ENCODE results near the gene ST3GAL2. TPM values are rescaled to one million over a fixed set of nuclear protein-coding genes. Genes with fewer than 3 reads are reported as not detected.
"Not testable (repeated sequence)": the region's sequence is repeated elsewhere in the genome, so short reads cannot be mapped to it uniquely, and the experiment has no call there.

The ST3GAL2 gene
- total RNA-seq, 1 donor from 2014 or later: 67.6 TPM

DNA sequence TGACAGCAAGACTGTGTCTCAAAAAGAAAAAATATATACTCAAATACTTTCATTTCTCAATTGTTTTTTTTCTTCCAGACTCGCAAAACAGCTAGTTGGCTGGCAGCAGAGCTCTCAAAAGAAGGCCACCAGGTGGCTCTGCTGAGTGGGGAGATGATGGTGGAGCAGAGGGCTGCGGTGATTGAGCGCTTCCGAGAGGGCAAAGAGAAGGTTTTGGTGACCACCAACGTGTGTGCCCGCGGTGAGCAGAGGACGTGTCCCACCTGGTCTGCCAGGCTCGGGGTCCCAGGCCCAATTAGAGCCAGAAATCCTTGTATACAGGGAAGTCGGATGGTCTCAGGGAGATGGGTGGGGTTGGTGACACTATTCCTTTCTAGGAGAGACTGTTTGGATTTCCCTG lies 68.8 kb downstream of the ST3GAL2 start:
- peak overlapping the region; percentile 75 for H3K27ac Mint-ChIP-seq (ENCODE audit: unreplicated experiment)
- TF ChIP-seq, protein P1, sequence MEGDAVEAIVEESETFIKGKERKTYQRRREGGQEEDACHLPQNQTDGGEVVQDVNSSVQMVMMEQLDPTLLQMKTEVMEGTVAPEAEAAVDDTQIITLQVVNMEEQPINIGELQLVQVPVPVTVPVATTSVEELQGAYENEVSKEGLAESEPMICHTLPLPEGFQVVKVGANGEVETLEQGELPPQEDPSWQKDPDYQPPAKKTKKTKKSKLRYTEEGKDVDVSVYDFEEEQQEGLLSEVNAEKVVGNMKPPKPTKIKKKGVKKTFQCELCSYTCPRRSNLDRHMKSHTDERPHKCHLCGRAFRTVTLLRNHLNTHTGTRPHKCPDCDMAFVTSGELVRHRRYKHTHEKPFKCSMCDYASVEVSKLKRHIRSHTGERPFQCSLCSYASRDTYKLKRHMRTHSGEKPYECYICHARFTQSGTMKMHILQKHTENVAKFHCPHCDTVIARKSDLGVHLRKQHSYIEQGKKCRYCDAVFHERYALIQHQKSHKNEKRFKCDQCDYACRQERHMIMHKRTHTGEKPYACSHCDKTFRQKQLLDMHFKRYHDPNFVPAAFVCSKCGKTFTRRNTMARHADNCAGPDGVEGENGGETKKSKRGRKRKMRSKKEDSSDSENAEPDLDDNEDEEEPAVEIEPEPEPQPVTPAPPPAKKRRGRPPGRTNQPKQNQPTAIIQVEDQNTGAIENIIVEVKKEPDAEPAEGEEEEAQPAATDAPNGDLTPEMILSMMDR (IDR thresholded peaks at IDR 0.05): peak; percentile 81
- not testable (repeated sequence) for H3K4me3 Mint-ChIP-seq (ENCODE audit: unreplicated experiment)

GRCh38 chr16:70364399-70364798 lies 74.5 kb downstream of the ST3GAL2 start:
- no peaks in the 10 kb centered on the region for H3K9me3 Mint-ChIP-seq (ENCODE audit: unreplicated experiment)
- TF ChIP-seq, protein P1 (IDR thresholded peaks at IDR 0.05): no peak
- peaks cover 38% of the 10 kb centered on the region for H3K36me3 Mint-ChIP-seq (ENCODE audit: unreplicated experiment)
- H3K4me3 Mint-ChIP-seq (ENCODE audit: unreplicated experiment): no peak overlapping the region
- no peaks in the 10 kb centered on the region for H3K27me3 Mint-ChIP-seq (ENCODE audit: unreplicated experiment)
- no peaks in the 10 kb centered on the region for H3K4me1 Mint-ChIP-seq (ENCODE audit: unreplicated experiment)
- no peak overlapping the region for H3K27ac Mint-ChIP-seq (ENCODE audit: unreplicated experiment)
- no peak for DNase-seq (ENCODE audit: extremely low spot score, unreplicated experiment)

More for the DNA sequence above, 68.8 kb downstream of the ST3GAL2 start:
- peaks cover 40% of the 10 kb centered on the region for H3K36me3 Mint-ChIP-seq (ENCODE audit: unreplicated experiment)
- H3K4me1 Mint-ChIP-seq (ENCODE audit: unreplicated experiment); DNase-seq (ENCODE audit: extremely low spot score, unreplicated experiment); H3K27me3 Mint-ChIP-seq (ENCODE audit: unreplicated experiment); H3K9me3 Mint-ChIP-seq (ENCODE audit: unreplicated experiment): not testable (repeated sequence)

- DNase-seq (ENCODE audit: extremely low spot score, unreplicated experiment): no peak
- Mint-ChIP-seq H3K4me1 (ENCODE audit: unreplicated experiment) (no peaks in the 10 kb centered on the region), H3K4me3 (ENCODE audit: unreplicated experiment) (no peak overlapping the region), H3K36me3 (ENCODE audit: unreplicated experiment) (peaks cover 35% of the 10 kb centered on the region), H3K9me3 (ENCODE audit: unreplicated experiment) (no peaks in the 10 kb centered on the region), H3K27me3 (ENCODE audit: unreplicated experiment) (no peaks in the 10 kb centered on the region), H3K27ac (ENCODE audit: unreplicated experiment) (no peak overlapping the region)
- TF ChIP-seq, protein P1 (IDR thresholded peaks at IDR 0.05): no peak
These were observed 79.3 kb downstream of the ST3GAL2 start for GRCh38 chr16:70359552-70359951.

- H3K36me3 Mint-ChIP-seq (ENCODE audit: unreplicated experiment): peaks cover 12% of the 10 kb centered on the region
- no peak overlapping the region for H3K4me3 Mint-ChIP-seq (ENCODE audit: unreplicated experiment)
- no peaks in the 10 kb centered on the region for H3K9me3 Mint-ChIP-seq (ENCODE audit: unreplicated experiment)
These were observed 89.1 kb downstream of the ST3GAL2 start for GRCh38 chr16:70349783-70350182.

DNA sequence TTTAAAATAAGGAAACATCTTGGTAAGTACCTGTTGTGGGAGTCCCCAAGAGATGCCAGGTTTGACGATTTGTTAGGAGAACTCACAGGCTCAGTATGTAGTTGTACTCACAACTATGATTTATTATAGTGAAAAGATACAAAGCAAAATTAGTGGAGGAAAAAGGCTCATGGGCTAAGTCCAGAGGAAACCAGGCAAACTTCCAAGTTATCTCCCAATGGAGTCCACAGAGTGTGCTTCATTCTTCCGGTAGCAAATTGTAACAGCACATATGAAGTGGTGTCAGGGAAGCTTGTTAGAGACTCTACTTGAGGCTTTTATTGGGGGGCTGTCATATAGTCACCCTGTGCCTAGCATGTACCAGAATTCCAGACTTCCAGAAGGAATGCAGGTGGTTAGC lies 89.9 kb downstream of the ST3GAL2 start:
- H3K36me3 Mint-ChIP-seq (ENCODE audit: unreplicated experiment): peaks cover 10% of the 10 kb centered on the region
- H3K27ac Mint-ChIP-seq (ENCODE audit: unreplicated experiment): no peak overlapping the region
- no peaks in the 10 kb centered on the region for H3K9me3 Mint-ChIP-seq (ENCODE audit: unreplicated experiment)
- DNase-seq (ENCODE audit: extremely low spot score, unreplicated experiment): no peak
- H3K4me3 Mint-ChIP-seq (ENCODE audit: unreplicated experiment): no peak overlapping the region
- TF ChIP-seq, protein P1 (IDR thresholded peaks at IDR 0.05): no peak
- H3K27me3 Mint-ChIP-seq (ENCODE audit: unreplicated experiment): no peaks in the 10 kb centered on the region
- H3K4me1 Mint-ChIP-seq (ENCODE audit: unreplicated experiment): peaks cover 25% of the 10 kb centered on the region

More at GRCh38 chr16:70349783-70350182, 89.1 kb downstream of the ST3GAL2 start:
- DNase-seq (ENCODE audit: extremely low spot score, unreplicated experiment): no peak
- Mint-ChIP-seq H3K27ac (ENCODE audit: unreplicated experiment) (no peak overlapping the region), H3K27me3 (ENCODE audit: unreplicated experiment) (no peaks in the 10 kb centered on the region), H3K4me1 (ENCODE audit: unreplicated experiment) (peaks cover 25% of the 10 kb centered on the region)
- TF ChIP-seq, protein P1 (IDR thresholded peaks at IDR 0.05): no peak
